HEK293T (cell line): Measurements from ENCODE around the gene NFIX.
"Not testable (repeated sequence)": the region's sequence is repeated elsewhere in the genome, so short reads cannot be mapped to it uniquely, and the experiment has no call there.

Experiments
- CTCF ChIA-PET: fragments of 350-600 bp; formaldehyde crosslinking; extraction: SDS; loops from one replicate; lab custom pipeline; 2021; ENCODE audit warnings: antibody characterized with exemption, inconsistent platforms; lab: Yijun Ruan, JAX
- POLR2A ChIA-PET: fragments of 350-600 bp; formaldehyde crosslinking; extraction: SDS; loops from one replicate; lab custom pipeline; 2020; ENCODE audit warnings: antibody characterized with exemption, inconsistent platforms; lab: Yijun Ruan, JAX
- DNase-seq: peaks from one replicate; pipeline ENCODE4 v3.0.0; 2012; ENCODE audit warnings: mixed read lengths; ENCODE audit errors: extremely low spot score
- ARNT ChIP-seq: fragments of 450-650 bp; IDR thresholded peaks from 2 replicates; pipeline ENCODE4 v1.6.1; 2017; ENCODE audit warnings: mild to moderate bottlenecking
- BHLHE40 ChIP-seq: fragments of 450-650 bp; IDR thresholded peaks from 2 replicates; pipeline ENCODE4 v1.6.1; 2016; ENCODE audit warnings: mild to moderate bottlenecking, moderate library complexity, borderline replicate concordance
- CTBP1 ChIP-seq: fragments of 450-650 bp; IDR thresholded peaks from 2 replicates; pipeline ENCODE4 v1.6.1; 2016; ENCODE audit warnings: borderline replicate concordance
- ELF4 ChIP-seq: fragments of 450-650 bp; IDR thresholded peaks from 2 replicates; pipeline ENCODE4 v1.6.1; 2017; ENCODE audit warnings: antibody characterized with exemption
- FOXA1 ChIP-seq: fragments of 450-650 bp; IDR thresholded peaks from 2 replicates; pipeline ENCODE4 v1.6.1; 2016; ENCODE audit warnings: mild to moderate bottlenecking
- FOXK2 ChIP-seq: fragments of 450-650 bp; IDR thresholded peaks from 2 replicates; pipeline ENCODE4 v1.6.1; 2016; ENCODE audit warnings: mild to moderate bottlenecking
- FOXM1 ChIP-seq: fragments of 450-650 bp; IDR thresholded peaks from 2 replicates; pipeline ENCODE4 v1.6.1; 2017; ENCODE audit warnings: mild to moderate bottlenecking, borderline replicate concordance
- HDGF ChIP-seq: fragments of 450-650 bp; IDR thresholded peaks from 2 replicates; pipeline ENCODE4 v1.6.1; 2017; ENCODE audit warnings: antibody characterized with exemption, borderline replicate concordance
- L3MBTL2 ChIP-seq: fragments of 450-650 bp; conservative IDR thresholded peaks from 2 replicates; pipeline ENCODE4 v1.6.1; 2016; ENCODE audit warnings: mild to moderate bottlenecking
- LEF1 ChIP-seq: fragments of 450-650 bp; IDR thresholded peaks from 2 replicates; pipeline ENCODE4 v1.6.1; 2017; ENCODE audit warnings: mild to moderate bottlenecking, borderline replicate concordance
- NFRKB ChIP-seq: fragments of 450-650 bp; IDR thresholded peaks from 2 replicates; pipeline ENCODE4 v1.6.1; 2016; ENCODE audit warnings: mild to moderate bottlenecking, moderate library complexity
- PKNOX1 ChIP-seq: fragments of 450-650 bp; IDR thresholded peaks from 2 replicates; pipeline ENCODE4 v1.6.1; 2016
- SP1 ChIP-seq: fragments of 450-650 bp; IDR thresholded peaks from 2 replicates; pipeline ENCODE4 v1.6.1; 2017
- SUZ12 ChIP-seq: fragments of 450-650 bp; IDR thresholded peaks from 2 replicates; pipeline ENCODE4 v1.6.1; 2016; ENCODE audit warnings: mild to moderate bottlenecking
- TARDBP ChIP-seq: fragments of 450-650 bp; IDR thresholded peaks from 2 replicates; pipeline ENCODE4 v1.6.1; 2016
- ZNF384 ChIP-seq: fragments of 450-650 bp; IDR thresholded peaks from 2 replicates; pipeline ENCODE4 v1.6.1; 2016

Gene NFIX

GRCh38 chr19:12970070-12970820 lies 25.0 kb upstream of the NFIX start:
- DNase-seq = no peak
- TF ChIP-seq TARDBP (no peak), LEF1 (no peak), L3MBTL2 (no peak), ELF4 (no peak), FOXM1 (no peak), ARNT (no peak), SP1 (no peak), CTBP1 (no peak)
- POLR2A ChIA-PET = no interaction called here
- CTCF ChIA-PET = interaction anchor here (0.9 to 1.4 kb wide), 2 partner anchors 7 to 64 kb away, joined by 3 to 4 read pairs; no protein-coding TSS in a partner anchor

DNA sequence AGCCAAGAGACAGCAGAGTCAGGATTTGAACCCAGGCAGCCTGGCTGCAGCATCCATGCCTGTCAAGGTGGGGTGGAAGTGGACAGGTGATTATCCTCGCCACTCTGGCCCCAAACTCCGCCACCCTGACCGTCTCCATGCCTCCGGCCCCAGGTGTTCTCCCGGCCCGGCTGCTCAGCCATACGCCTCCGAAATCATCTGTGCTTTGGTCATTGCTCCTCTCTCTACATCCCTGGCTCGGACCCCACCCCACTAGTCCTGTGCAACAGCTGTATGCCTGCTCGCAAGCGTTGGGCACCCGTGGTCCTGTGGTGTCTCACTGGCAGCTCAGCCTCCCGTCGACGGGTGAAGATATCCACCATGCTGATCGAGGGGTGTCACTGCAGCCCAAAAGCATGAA lies 22.0 kb upstream of the NFIX start:
- POLR2A ChIA-PET = no interaction called here
- DNase-seq = no peak
- CTCF ChIA-PET = interaction anchor here (2.6 kb wide), 1 partner anchor 8 kb away, joined by 15 read pairs; no protein-coding TSS in a partner anchor
- no peak for TF ChIP-seq ZNF384
- no peak for TF ChIP-seq NFRKB
- TF ChIP-seq ELF4 = no peak
- TF ChIP-seq SUZ12 = no peak
- no peak for TF ChIP-seq PKNOX1
- TF ChIP-seq BHLHE40 = no peak
- TF ChIP-seq FOXK2 = no peak
- TF ChIP-seq SP1 = no peak
- TF ChIP-seq FOXA1 = no peak
- TF ChIP-seq TARDBP = no peak
- TF ChIP-seq L3MBTL2 = no peak
- TF ChIP-seq HDGF = no peak
- no peak for TF ChIP-seq ARNT
- TF ChIP-seq LEF1 = no peak

DNA sequence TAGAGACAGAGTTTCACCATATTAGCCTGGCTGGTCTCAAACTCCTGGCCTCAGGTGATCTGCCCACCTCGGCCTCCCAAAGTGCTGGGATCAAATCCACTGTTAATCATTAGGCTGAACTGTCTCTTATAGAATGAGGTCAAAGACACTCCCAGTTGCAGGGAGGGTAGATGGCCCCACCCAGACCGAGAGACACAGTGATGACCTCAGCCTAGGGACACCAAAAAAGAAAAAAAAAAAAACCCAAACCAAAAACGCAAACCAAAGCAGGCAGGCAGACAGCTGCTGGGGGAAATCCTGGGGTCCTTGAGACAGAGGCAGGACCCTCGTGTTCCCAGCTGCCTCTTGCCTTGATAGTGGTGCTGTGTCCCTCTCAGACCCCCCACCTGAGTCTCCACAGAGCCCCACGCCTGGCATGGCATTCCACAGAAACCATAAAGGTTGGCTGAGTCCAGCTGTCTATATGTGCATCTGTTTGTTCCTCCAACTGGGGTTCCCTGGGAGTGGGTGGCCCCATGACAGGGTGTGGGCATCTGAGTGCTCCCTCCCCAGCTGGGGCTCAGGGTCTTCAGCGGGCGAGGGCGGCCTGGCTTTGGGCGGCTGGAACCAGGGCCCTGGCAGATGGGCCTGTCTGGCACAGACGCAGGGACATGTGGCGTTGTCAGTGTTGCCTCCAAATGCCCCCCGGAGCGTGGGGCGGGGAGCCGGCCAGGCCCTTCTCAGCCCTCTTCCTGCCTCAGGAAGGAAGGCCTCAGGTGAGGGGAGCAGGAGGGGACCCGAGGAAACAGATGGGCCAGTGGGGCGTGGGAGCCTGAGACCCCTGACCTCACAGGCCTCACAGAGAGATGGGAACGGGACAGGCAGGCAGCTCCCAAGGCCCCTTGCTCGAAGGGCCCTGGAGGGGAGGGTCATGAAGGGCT lies 20.7 kb upstream of the NFIX start:
- no peak for DNase-seq
- ChIA-PET CTCF (interaction anchor here (2.6 kb wide), 1 partner anchor 10 kb away, joined by 15 read pairs; no protein-coding TSS in a partner anchor), POLR2A (interaction anchor here (1.1 kb wide), 1 partner anchor 9 kb away, joined by 3 read pairs; no protein-coding TSS in a partner anchor)
- TF ChIP-seq ZNF384 (peak; percentile 10; the same call in 1 of the 2 replicates), LEF1 (no peak)

DNA sequence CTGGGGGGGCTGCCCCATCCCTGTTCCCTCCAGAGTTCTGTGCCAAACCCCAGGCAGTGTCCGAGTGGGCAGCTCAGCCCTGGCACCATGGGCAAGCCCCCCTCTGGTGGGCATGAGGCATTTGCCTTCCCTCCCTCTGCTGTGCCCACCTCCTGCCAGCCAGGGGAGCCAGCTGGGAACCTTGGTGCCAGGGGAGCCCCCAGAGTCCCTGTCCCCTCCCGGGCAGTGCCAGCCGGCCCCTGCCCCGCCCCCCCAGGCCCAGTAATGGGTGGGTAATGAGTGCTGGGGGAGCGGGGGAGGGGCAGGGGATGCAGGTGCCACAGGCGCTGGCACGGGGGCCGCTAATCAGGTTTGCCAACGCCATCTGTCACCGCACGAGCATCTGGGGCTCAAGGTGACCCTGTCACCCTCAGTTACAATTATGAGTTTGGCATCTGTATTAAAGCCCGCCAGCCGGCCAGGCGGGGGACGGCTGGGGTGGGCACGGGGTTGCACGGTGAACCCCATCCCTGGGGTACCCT lies 20.0 kb upstream of the NFIX start:
- ChIA-PET POLR2A (interaction anchor here (1.1 kb wide), 1 partner anchor 10 kb away, joined by 3 read pairs; no protein-coding TSS in a partner anchor), CTCF (interaction anchor here (2.4 to 2.6 kb wide), 2 partner anchors 10 kb away, joined by 15 to 25 read pairs; no protein-coding TSS in a partner anchor)
- TF ChIP-seq CTBP1 = no peak
- TF ChIP-seq ELF4 = no peak
- TF ChIP-seq FOXA1 = no peak
- no peak for TF ChIP-seq SUZ12
- no peak for TF ChIP-seq TARDBP
- no peak for DNase-seq

DNA sequence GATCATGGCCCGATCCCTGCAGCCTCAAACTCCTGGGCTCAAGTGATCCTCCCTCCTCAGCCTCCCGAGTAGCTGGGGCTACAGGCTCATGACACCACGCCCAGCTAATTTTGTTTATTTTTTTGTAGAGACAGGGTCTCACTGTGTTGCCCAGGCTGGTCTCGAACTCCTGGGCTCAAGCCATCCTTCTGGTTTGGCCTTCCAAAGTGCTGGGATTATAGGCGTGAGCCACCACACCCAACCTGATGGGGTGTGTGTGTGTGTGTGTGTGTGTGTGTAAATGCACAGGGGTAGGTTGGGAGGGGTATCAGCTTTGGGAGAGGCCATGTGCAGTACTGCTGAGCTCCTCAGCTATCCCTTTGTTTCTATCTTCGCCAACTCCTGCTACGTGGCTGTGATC lies 19.2 kb upstream of the NFIX start:
- DNase-seq, POLR2A ChIA-PET: not testable (repeated sequence)
- CTCF ChIA-PET = interaction anchor here (1.1 to 3.6 kb wide), 4 partner anchors 11 to 125 kb away, joined by 4 to 35 read pairs (median 28); no protein-coding TSS in a partner anchor

DNA sequence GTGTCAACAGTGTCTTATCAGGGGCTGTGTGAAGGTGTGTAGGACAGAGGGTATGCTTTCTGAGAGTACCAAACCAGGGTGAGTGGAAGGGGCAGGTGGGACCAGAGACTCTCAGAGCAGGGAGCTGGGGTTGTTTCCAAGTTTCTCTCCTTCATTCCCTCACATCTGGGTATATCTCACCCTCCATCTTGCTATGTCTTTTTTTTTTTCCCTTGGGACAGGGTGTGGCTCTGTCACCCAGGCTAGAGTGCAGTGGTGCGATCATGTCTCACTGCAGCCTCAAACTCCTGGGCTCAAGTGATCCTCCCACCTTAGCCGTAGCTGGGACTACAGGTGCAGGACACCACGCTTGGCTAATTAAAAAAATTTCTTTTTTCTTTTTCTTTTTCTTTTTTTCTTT lies 15.3 kb upstream of the NFIX start:
- ChIA-PET POLR2A (no interaction called here), CTCF (interaction anchor here (0.9 to 1.4 kb wide), 4 partner anchors 82 to 124 kb away, joined by 3 to 6 read pairs (median 4); no protein-coding TSS in a partner anchor)
- TF ChIP-seq CTBP1 = no peak
- TF ChIP-seq FOXK2 = no peak
- no peak for TF ChIP-seq L3MBTL2
- no peak for TF ChIP-seq PKNOX1
- no peak for TF ChIP-seq BHLHE40
- TF ChIP-seq FOXA1 = no peak
- no peak for TF ChIP-seq LEF1
- no peak for TF ChIP-seq SP1
- no peak for TF ChIP-seq HDGF
- no peak for TF ChIP-seq ZNF384
- no peak for TF ChIP-seq ARNT
- TF ChIP-seq SUZ12 = no peak
- TF ChIP-seq FOXM1 = no peak
- no peak for TF ChIP-seq TARDBP
- TF ChIP-seq NFRKB = no peak
- TF ChIP-seq ELF4 = no peak

More for the DNA sequence above, 15.3 kb upstream of the NFIX start:
- no peak for DNase-seq
